T47D (cell line): ENCODE measurements around the gene EIF4EBP3.
A peak's percentile ranks its signal among the peaks of the same experiment; 100 is the strongest.

Experiments used
- DNase-seq, 2 experiments: peaks; one replicate each; pipeline versions ENCODE4 v3.0.0 to v3.0.0-alpha.2; 2011 to 2012; ENCODE audit warnings: low read depth in 1 of 2, low spot score in 1 of 2
- JUND ChIP-seq: IDR thresholded peaks from 2 replicates; pipeline ENCODE4 v1.6.1; 2012; ENCODE audit warnings: low read depth
- in situ Hi-C: cut with HindIII; loops from 2 replicates; pipeline ENCODE4 v1.10.0; 2016; ENCODE audit warnings: low sequenced_read_pairs, low pct_unique_long_range_greater_than_20kb

The EIF4EBP3 gene

GRCh38 chr5:140561753-140562523 lies 14.5 kb downstream of the EIF4EBP3 start:
- in situ Hi-C loops: no loop called here
- no peak for DNase-seq
- TF ChIP-seq JUND: no peak

GRCh38 chr5:140563596-140563995 lies 16.1 kb downstream of the EIF4EBP3 start:
- in situ Hi-C loops: no loop called here
- no peak for TF ChIP-seq JUND
- DNase-seq: peak in 1 of 2 experiments; percentile 32

GRCh38 chr5:140564196-140565023 lies 16.9 kb downstream of the EIF4EBP3 start, which contains the start of the genes APBB3 and SLC35A4:
Gene APBB3 (minus strand): TSS chr5:140564598. CDS start chr5:140564245, 353 bp downstream.
Gene SLC35A4 (plus strand): TSS chr5:140564828. CDS start chr5:140567170, 2,342 bp downstream.
- TF ChIP-seq JUND: no peak

GRCh38 chr5:140565024-140565779 lies 17.7 kb downstream of the EIF4EBP3 start:
- TF ChIP-seq JUND: no peak
- DNase-seq: no peak
- in situ Hi-C loops: no loop called here

More at GRCh38 chr5:140564196-140565023, 16.9 kb downstream of the EIF4EBP3 start, which contains the start of the genes APBB3 and SLC35A4:
- peak; percentile 97 to 100 for DNase-seq
- in situ Hi-C loops: no loop called here

- in situ Hi-C loops: no loop called here
- TF ChIP-seq JUND: no peak
- DNase-seq: no peak
These were observed 18.3 kb downstream of the EIF4EBP3 start for GRCh38 chr5:140565780-140566095.

- no peak for DNase-seq
- in situ Hi-C loops: no loop called here
- TF ChIP-seq JUND: no peak
These were observed 19.2 kb downstream of the EIF4EBP3 start for GRCh38 chr5:140566665-140567064.

- no peak for TF ChIP-seq JUND
- DNase-seq: no peak
- in situ Hi-C loops: no loop called here
These were observed 19.8 kb downstream of the EIF4EBP3 start for GRCh38 chr5:140567136-140567818.

GRCh38 chr5:140567871-140568270 lies 20.4 kb downstream of the EIF4EBP3 start:
- no peak for TF ChIP-seq JUND
- no peak for DNase-seq
- in situ Hi-C loops: no loop called here

- DNase-seq: no peak
- TF ChIP-seq JUND: no peak
- in situ Hi-C loops: no loop called here
These were observed 21.1 kb downstream of the EIF4EBP3 start for GRCh38 chr5:140568443-140569063.

GRCh38 chr5:140569197-140569596 lies 21.7 kb downstream of the EIF4EBP3 start:
- DNase-seq: no peak
- no peak for TF ChIP-seq JUND
- in situ Hi-C loops: no loop called here

GRCh38 chr5:140570058-140570457 lies 22.6 kb downstream of the EIF4EBP3 start:
- in situ Hi-C loops: no loop called here
- TF ChIP-seq JUND: no peak
- DNase-seq: no peak
